ENCODE measurements around the gene C14orf180.

DNA sequence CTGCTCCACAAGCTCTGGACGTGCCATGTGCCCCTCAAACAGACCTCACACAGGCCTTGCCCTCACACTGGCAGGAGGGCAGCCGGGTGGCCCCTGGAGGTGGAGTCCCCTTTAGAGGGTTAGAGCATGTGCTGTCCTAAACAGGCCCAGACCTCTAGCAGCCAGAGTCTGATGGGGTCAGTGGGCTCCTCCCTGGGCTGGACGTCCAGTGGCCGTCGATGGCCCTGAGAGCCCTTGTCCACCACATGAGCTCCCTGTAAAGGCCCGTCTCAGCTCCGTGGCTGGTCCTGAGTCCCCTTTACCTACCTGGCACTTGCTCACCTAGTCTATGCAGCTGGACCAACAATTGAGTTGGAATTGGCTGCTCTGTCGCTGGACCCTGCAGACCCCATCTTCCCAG is 21.2 kb downstream of the C14orf180 start:
- no peak for TF ChIP-seq TAF1 (IDR thresholded peaks at IDR 0.05; ENCODE audit: low read depth, low read length)
- TF ChIP-seq YY1 (IDR thresholded peaks at IDR 0.05; ENCODE audit: low read depth, low read length), result no peak
- no peak for TF ChIP-seq TEAD4 (IDR thresholded peaks at IDR 0.05; ENCODE audit: low read depth, low read length)
- TF ChIP-seq, protein P1, sequence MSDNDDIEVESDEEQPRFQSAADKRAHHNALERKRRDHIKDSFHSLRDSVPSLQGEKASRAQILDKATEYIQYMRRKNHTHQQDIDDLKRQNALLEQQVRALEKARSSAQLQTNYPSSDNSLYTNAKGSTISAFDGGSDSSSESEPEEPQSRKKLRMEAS (IDR thresholded peaks at IDR 0.05), result no peak
- TF ChIP-seq, protein P2, sequence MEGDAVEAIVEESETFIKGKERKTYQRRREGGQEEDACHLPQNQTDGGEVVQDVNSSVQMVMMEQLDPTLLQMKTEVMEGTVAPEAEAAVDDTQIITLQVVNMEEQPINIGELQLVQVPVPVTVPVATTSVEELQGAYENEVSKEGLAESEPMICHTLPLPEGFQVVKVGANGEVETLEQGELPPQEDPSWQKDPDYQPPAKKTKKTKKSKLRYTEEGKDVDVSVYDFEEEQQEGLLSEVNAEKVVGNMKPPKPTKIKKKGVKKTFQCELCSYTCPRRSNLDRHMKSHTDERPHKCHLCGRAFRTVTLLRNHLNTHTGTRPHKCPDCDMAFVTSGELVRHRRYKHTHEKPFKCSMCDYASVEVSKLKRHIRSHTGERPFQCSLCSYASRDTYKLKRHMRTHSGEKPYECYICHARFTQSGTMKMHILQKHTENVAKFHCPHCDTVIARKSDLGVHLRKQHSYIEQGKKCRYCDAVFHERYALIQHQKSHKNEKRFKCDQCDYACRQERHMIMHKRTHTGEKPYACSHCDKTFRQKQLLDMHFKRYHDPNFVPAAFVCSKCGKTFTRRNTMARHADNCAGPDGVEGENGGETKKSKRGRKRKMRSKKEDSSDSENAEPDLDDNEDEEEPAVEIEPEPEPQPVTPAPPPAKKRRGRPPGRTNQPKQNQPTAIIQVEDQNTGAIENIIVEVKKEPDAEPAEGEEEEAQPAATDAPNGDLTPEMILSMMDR (IDR thresholded peaks at IDR 0.05; ENCODE audit: control extremely low read depth in 1 of 3, insufficient read depth in 1 of 3, low read depth in 1 of 3, low read length in 3 of 3), result no peak
- TF ChIP-seq RXRA (IDR thresholded peaks at IDR 0.05; ENCODE audit: insufficient read depth, low read depth, low read length), result no peak
